NCI-H524 (cell line): Measurements from ENCODE around the gene TRAK2.
"Not testable (repeated sequence)": the region's sequence is repeated elsewhere in the genome, so short reads cannot be mapped to it uniquely, and the experiment has no call there.

Source experiments
- DNase-seq, 2 experiments: peaks; one replicate each; lab custom pipeline; 2025; lab: John Stamatoyannopoulos, UW

TRAK2 gene

DNA sequence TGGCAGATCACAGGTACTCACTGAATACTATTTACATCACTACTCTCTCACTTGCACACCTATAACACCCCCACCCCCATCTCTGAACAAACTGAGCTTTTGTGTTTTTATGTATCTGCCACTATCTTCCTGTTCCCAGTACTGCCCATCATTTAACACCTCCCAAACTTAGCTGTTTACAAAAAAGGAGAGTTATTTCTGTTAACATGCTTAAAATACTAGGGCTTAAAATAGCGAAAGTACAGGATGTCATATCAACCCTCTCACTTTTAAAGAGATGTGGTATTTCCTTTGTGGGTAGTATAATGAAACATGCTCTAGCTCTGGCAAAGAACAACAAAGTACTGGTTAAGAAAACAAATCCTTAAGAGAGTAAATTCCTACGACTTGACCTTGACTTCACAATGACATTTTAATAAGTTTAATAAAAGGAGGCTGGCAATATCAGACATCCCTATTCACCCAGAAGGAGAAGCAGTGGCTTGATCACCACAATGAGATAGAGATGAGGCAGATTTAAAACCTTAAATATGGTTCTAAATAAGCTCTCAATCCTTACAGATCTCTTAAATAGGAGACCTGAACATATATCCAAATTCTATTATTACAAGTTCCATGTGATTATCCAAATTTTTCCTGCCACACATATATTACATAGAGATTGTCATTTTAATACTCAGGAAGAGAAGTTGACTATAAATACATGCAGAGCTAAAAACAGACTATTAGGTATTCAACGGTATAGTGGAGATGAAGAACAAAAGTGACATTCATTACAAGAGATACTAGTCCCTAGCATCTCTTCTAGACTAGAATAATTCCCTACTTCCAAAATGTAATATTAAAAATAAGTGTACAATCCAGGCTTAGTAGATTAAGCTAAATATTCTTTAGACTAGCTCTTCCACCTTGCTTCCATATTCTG, 36.9 kb downstream of the TRAK2 start:
- no peak for DNase-seq

DNA sequence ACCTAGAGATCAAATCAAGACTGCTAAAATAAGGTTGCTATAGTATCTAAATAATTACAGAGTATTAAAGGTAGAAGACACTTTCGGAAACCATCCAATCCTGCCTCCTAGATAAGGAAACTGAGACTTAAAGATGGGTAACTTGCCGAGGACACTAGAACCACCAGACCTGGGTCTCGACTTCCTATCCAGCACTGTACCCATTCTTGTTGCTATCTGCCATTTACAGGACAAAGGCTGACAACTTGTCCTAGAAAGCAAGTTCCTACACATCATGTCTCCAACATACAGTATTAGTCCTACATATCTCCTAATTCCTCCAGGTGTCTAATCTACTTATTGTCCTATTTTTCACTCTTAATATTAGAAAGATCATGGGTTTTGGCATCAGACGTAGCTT, 37.7 kb downstream of the TRAK2 start:
- no peak for DNase-seq

DNA sequence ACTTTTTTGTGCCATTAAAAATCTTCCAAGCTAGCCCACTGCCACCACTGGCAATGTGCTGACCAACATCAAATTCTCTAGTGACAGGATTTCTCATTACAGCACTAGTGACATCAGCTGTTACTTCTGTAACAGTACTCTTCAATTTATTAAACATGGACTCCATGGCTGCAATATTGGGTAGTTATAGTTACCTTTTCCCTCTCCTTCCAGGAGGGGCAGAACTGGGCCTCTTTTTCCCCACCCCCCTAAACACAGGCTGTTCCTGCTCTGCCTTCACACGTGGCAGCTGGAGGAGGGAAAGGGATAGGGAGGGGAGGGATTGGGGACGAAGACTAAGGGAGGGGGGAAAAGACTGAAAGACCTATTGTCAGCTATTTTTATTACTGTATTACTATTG, 38.1 kb downstream of the TRAK2 start:
- peak; percentile 2 to 38 for DNase-seq

DNA sequence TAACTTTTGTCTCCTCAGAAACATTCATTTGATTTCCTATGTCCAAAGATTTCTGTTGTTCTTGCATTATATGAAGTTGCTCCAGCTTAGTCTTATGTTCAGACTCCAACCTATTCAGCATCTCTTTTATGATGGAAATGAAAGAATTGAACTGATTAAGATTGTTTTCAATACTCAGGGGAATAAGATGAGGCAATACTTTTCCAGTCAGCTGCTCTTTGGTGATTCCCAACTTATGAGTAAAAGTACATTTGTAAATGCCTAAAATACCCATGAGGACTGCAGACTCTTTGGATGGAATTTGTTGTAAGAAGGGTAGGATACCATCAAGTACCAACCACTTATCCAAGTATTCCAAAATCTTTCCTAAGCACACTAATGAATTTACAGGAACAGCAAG, 39.8 kb downstream of the TRAK2 start:
- DNase-seq, result no peak

DNA sequence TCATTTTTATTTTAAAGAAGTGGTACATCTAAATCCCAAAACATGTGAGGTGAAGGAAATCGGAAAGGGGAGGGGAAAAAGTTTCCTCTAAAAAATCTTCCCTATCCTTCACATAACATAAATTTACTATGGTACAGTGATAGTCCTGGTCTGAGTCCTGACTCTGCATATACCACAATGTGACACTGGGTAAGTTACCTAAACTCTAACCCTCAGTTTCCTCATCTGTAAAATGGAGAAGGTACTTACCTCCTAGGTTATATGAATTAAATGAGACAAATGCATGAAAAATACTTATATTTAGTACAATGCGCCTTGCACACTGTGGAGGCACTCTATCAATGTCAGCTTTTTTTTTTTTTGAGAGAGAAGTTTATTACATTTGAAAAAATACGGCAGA, 42.3 kb downstream of the TRAK2 start:
- no peak for DNase-seq

DNA sequence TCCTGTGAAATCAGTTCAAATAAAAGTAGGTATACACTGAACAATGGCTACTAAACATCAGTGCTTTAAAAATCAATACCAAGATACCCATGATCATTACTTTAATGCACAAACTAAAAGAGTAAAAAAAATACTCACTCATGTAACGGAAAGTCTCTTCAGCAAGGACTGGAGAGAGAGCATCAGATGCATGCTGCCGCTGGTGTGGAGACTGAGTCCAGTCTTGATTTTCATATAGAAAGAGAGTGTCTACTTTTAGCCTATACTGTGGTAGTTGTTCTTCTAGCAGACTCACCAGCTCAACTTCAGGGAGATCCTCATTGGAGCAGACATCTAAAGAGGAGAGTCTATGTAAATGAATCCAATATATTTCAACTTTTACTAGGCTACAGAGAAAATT, 44.0 kb downstream of the TRAK2 start:
- DNase-seq, result no peak

DNA sequence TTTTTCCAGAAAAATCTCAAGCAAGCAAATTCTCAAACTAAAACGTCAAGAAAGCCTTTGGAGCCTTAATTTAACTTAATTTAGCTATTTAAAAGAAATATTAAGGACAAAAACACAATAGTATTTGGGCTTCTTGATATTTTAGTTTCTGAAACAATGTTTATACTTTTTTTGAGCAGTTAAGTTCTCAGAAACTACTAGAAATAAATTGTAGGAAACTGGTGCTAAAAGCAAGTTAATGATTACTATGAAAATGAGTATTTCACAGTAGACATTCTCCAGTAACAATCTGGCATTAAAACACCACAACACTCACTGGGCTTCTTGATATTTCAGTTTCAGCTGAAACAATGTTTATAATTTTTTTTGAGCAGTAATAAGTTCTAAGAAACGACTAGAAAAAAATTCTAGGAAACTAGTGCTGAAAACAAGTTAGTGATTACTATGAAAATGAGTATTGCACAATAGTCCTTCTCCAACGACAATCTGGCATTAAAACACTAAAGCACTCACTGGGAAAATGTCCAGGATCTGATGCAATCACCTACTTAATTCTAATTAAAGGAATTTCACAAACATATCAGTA, 45.1 kb downstream of the TRAK2 start:
- peak in 1 of 2 experiments; percentile 13 for DNase-seq

DNA sequence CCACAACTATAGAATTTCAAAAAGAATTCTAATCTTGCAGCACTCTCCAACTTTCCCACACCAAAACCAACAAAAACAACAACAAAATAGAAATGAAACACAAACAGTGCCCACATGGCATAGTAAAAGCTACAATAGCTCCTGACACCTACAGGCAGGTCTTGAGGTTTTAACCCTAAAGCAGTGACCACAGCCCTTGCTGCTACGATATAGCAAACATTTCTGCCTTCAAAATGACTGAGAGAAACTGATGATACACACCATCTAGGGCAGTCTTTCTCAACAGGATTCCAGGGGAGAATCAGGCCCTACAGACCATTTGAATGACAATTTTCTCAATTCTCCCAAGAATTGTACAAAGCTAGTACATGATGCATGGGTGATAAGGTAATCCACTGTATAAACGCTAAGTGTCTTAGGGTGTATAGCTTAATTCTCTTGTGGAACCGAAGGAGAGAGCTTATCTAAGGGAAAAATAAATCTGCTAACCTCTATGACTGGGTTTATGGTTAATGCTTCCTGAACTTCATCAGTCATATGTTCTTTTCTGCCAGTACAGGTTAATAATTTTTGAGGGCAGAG, 46.5 kb downstream of the TRAK2 start:
- DNase-seq, result no peak

DNA sequence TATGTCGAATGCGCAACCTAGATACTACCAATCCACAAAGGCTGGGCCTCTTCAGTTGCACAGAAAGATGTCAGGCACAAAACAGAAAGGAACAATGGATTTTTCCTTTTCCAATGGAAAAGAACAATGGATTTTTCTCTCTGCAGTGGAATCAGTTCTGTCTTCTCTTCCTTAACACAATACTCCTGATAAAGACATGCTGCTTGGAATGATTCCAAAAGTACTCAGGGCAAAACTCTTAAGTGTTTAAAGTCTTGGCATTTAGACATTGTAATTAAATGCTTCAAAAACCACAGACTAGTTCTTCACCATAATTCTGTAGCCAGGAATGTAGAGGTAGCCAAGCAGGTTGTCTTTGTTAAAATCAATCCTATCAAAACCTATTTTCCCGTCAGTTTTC, 47.4 kb downstream of the TRAK2 start:
- DNase-seq, result peak; percentile 41 to 49

DNA sequence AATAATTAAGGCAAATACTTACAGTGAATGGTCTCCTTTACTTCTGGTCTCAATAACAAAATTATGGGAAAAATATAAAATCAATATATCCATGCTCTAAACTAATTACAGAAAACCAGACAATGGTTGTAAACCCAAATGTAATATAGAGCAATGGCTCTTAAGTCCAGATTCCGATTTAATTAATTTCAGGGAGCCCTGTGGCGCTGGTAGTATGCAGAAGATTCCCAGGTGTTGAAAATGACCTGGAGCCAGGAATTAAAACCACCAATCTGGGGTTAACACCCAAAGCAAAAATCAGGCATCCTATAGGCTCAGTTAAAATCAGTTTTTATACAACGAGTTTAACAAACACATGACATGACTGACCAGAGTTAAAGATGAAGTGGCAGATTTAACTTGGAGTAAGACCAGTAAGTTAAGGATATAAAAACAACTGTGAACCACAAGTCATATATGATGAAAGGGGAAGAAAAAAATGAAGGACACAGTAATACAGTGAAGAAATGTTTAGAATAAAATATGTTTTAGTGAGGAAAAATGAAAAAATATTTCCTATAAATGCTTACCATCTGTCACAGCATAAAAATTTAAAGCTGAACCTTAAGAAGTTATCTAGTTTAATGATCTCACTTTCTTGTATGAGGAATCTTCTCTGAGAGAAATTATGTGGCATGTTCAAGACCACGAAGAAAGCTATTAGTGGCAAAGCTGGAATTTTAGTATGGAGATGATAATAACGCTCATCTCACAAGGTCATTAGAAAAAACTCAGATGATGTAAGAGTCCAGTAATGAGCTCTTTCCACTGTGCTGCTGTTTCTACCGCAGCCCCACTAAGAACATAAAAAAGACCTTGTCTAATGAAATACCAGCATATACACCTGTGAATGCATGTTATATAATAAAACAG, 48.4 kb downstream of the TRAK2 start:
- DNase-seq, result no peak

DNA sequence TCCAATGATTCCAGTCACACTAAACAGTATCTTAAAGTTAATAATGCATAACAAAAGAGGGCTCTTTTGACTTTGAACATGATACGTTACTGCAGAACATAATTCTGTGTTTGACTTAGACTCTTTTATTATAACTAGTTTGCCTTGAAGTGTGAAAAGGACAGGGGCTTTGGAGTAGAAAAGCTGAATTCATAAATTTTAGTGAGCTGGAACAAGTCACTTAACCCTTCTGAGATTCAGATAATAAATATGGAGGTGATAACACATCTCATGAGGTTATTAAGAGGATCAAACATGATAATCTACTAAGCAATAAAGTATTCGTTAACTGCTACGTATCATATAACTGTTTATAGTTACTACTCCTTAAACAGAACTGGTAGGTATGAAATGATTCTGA, 49.4 kb downstream of the TRAK2 start:
- no peak for DNase-seq

DNA sequence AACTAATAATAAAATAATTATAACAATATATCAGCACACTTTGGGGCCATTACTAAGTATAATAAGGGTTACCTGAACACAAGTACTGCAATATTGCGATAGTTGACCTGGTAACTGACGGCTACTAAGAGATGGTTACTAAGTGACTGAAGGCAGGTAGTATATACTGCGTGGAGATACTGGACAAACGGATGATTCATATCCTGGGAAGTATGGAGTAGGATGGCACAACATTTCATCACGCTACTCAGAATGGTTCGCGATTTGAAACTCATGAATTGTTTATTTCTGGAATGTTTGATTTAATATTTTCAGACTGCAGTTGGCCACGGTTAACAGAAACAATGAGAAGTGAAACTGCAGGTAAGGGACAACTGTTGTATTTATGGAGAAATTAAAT, 54.7 kb downstream of the TRAK2 start:
- no peak for DNase-seq

DNA sequence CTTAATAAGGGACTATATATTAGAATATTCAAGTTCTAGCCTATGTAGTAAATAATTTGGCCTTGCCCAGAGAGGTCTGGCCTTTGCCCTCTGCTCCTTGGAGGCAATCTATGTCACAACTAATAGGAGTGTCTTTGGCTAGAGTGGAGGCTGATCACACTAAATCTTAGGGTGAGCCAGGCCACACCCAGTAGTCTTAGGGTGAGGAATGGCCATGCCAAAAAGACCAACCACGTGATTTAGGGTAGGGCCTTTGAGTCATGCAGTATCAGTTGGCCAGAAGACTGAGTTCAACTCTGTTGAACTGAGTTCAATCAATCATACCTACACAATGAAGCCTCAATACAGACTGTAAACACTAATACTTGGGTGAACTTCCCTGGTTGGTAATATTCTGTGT, 68.1 kb downstream of the TRAK2 start:
- no peak for DNase-seq

DNA sequence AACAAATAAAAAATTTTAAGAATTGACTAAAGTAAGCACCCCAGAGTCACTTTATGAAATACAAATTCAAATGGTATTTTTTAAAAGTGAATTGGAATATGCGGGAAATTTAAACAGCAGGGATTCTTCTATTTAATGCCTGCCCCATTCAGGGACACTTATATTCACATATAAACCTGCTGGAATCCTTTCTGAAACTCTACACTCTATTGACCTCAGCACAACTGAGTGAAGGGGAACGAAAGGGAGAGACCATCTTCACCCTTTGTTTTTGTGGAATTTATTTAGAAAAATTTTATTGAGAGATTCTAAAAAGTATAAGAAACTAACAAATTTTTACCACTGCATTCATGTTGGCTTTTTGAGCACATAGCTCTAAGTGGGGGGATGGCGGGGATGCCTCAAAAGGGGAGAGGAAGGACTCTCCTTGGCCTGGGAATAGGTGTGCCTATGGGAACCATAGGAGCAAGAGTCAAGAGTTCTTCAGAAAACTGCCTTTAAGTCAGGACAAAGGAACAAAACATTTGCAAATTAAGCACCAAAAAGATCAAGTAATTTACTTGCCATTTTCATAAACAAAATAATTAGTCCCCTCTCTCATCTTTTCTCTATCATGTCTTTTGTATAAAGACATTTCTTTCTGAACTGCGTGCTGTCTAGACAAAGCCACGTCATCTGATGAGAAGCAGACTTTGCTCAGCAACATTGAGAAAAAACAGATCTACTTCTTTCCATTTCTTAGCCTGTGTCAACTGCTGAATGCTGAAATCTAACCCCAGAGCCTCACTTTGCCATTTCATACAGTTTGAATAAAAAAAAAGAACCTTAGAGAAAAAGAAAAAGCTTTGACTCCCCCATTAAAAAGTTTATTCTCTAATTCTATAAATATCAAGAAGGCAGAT, 72.5 kb downstream of the TRAK2 start:
- no peak for DNase-seq

DNA sequence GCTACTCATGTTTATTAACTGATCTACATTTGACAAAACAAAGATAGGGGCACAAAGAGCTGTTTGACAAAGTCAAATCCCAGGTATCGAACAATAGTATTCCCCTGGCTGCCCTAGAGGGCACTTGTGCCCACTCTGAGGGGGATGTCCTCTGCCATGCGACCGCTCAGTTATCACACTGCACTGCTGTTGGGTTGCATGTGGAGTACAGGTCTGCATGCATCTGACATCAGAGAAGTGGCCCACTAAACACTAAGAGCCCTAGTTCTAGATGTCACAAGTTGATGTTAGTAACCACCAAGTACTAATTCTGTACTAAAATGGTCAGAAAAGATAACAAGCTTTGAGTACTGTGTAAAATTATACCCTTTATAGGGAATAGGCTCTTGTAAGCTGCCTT, 74.0 kb downstream of the TRAK2 start:
- DNase-seq, result no peak

DNA sequence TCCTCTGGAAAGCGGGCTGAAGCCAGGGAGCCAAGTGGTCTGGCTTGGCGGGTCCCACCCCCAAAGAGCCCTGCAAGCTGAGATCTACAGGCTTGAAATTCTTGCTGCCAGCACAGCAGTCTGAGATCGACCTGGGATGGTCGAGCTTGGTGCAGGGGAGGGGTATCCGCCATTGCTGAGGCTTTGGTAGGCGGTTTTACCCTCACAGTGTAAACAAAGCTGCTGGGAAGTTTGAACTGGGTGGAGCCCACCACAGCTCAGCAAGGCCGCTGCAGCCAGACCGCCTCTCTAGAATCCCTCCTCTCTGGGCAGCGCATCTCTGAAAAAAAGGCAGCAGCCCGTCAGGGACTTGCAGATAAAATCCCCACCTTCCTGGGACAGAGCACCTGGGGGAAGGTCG, 81.5 kb downstream of the TRAK2 start:
- no peak for DNase-seq

DNA sequence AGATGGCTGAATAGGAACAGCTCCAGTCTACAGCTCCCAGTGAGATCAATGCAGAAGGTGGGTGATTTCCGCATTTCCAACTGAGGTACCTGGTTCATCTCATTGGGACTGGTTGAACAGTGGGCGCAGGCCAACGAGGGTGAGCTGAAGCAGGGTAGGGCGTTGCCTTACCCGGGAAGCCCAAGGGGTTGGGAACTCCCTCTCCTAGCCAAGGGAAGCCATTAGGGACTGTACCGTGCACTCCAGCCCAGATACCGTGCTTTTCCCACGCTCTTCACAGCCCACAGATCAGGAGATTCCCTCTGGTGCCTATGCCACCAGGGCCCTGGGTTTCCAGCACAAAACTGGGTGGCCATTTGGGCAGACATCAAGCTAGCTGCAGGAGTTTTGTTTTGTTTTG, 81.9 kb downstream of the TRAK2 start:
- DNase-seq, result not testable (repeated sequence)

DNA sequence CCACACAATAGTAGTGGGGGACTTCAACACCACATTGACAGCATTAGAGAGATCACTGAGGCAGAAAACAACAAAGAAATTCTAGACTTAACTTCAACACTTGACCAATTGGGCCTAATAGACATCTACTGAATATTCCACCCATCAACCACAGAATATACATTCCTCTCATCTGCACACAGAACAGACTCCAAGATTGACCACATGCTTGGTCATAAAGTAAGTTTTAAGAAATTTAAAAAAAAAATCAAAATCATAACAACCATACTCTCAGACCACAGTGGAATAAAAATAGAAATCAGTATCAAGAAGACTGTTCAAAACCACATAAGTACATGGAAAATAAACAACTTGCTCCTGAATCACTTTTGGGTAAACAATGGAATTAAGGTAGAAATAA, 85.1 kb downstream of the TRAK2 start:
- DNase-seq, result no peak

DNA sequence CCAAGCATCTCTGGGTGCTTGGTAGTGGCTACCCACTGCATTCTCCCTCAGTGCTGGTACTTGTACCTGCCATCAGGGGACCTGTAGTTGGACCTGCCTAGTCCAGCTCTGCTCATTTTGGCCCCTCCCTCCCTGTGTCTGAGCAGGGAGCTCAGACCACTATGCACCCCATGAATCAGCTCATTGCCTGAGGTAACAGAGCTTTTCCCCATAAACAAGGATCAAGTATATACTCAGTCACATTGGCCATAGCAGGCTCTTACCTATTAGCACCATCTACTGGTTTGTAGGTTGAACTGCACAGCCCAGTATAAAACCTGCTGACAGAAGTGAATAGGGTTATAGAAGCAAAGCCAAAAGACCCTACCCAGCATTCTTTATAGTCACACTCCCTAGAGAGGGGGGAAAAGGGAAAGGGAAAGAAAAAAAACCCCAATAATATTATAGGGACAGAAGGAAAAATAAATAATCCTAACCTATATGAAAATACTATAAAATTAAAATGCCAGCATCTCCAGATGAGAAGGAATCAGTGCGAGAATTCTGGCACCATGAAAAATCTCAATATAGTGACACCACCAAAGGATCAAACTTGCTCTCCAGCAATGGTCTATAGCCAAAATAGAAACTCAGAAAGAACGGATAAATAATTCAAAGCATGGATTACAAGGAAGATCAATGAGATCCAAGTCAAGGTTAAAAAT, 87.2 kb downstream of the TRAK2 start:
- DNase-seq, result peak in 1 of 2 experiments; percentile 46

DNA sequence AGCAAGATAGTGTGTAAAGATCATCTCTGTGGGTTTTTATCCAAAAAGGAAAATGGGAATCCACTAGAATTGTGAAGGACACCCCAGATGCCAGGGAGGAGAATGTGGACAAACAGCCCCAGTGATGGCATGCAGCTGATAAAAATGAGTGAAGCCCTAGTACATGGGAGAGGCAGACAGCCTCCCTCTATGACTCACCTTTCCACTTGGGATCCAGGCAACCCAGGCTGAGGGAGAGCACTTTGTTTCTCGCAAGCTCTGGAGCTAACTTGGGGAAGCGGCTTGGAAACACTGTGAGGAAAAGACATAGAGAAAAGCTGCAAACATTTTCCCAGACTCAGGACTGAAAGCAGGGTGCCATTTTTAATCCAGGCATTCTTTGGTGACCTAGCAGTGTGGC, 88.9 kb downstream of the TRAK2 start:
- DNase-seq, result no peak
